ENCODE data around the gene PPP2R3B.
"Not testable (repeated sequence)": the region's sequence is repeated elsewhere in the genome, so short reads cannot be mapped to it uniquely, and the experiment has no call there.

PPP2R3B gene

DNA sequence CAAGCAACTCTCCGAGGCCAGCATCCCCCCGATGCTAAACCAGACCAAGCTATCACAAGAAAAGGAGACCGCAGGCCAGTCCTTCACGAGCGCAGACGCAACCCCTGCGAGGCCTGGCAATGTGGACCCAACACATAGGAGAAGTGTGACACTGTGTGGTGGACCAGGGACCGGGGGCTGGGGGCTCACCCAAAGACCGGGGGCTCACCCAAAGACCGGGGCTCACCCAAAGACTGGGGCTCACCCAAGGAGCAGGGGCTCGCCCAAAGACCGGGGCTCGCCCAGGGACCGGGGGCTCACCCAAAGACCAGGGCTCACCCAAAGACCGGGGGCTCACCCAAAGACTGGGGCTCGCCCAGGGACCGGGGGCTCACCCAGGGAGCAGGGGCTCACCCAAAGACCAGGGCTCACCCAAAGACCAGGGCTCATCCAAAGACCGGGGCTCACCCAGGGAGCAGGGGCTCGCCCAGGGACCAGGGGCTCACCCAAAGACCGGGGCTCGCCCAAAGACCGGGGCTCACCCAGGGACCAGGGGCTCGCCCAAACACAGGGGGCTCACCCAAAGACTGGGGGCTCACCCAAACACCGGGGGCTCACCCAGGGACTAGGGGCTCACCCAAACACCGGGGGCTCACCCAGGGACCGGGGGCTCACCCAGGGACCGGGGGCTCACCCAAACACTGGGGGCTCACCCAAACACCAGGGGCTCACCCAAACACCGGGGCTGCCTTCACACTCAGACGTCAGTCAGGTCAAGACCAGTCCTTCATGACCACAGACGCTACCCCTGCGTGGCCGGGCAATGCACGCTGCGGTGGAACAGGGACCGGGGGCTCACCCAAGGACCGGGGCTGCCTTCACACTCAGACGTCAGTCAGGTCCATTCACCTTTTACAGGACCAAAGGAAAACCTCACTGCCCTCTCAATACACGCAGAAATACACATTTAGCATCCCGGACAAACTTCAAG is 32.9 kb downstream of the PPP2R3B start:
- no peak for DNase-seq (ENCODE audit: low read depth in 2 of 2)

GRCh38 chrX:352582-353314 is 34.0 kb downstream of the PPP2R3B start:
- no peak for DNase-seq (ENCODE audit: low read depth in 2 of 2)

DNA sequence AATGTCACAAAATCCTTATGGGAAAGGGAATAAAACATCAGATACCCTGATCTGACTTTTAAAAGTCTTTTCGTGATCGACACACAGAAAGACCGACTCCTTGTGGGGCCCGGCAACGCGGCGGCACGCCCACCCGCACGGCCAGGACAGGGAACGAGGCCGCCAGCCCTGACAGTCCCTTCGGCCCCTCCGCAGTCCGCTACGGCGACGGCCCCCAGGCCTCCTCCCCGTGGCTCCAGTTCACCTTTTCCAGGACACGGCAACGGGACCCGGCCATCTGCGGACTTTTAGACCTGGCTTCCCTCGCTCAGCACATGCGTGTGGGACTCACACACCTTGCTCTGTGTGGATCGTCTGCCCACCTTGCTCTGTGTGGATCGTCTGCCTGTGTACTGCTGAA is 34.5 kb downstream of the PPP2R3B start:
- no peak for DNase-seq (ENCODE audit: low read depth in 2 of 2)

- no peak for DNase-seq (ENCODE audit: low read depth in 2 of 2)
Measured at GRCh38 chrX:351736-352135, 35.0 kb downstream of the PPP2R3B start.

- DNase-seq (ENCODE audit: low read depth in 2 of 2) = not testable (repeated sequence)
Measured at GRCh38 chrX:351324-351641, 35.4 kb downstream of the PPP2R3B start.

- no peak for DNase-seq (ENCODE audit: low read depth in 2 of 2)
Measured at GRCh38 chrX:350534-351323, 36.0 kb downstream of the PPP2R3B start.

- DNase-seq (ENCODE audit: low read depth in 2 of 2) = no peak
Measured at GRCh38 chrX:350148-350533, 36.6 kb downstream of the PPP2R3B start.

- no peak for DNase-seq (ENCODE audit: low read depth in 2 of 2)
Measured at GRCh38 chrX:349702-350101, 37.0 kb downstream of the PPP2R3B start.

DNA sequence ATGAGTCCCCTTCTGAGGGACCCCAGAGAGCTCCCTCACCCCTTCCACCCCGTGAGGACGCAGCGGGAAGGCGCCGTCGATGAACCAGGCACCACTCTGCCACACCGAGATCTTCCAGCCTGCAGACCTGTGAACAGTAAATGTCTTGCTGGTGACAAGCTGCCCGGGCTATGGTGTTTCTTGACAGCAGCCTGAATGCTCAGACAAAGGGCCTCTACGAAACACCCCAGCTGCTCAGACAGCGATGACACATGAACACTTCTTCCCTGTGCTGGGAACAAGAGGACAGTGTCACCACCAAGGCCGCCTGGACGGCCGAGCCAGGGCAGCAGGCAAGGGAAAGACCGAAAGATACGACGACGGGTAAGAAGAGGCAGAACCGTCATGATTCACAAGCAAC is 37.5 kb downstream of the PPP2R3B start:
- no peak for DNase-seq (ENCODE audit: low read depth in 2 of 2)

- no peak for DNase-seq (ENCODE audit: low read depth in 2 of 2)
Measured at GRCh38 chrX:348461-349117, 38.1 kb downstream of the PPP2R3B start.

DNA sequence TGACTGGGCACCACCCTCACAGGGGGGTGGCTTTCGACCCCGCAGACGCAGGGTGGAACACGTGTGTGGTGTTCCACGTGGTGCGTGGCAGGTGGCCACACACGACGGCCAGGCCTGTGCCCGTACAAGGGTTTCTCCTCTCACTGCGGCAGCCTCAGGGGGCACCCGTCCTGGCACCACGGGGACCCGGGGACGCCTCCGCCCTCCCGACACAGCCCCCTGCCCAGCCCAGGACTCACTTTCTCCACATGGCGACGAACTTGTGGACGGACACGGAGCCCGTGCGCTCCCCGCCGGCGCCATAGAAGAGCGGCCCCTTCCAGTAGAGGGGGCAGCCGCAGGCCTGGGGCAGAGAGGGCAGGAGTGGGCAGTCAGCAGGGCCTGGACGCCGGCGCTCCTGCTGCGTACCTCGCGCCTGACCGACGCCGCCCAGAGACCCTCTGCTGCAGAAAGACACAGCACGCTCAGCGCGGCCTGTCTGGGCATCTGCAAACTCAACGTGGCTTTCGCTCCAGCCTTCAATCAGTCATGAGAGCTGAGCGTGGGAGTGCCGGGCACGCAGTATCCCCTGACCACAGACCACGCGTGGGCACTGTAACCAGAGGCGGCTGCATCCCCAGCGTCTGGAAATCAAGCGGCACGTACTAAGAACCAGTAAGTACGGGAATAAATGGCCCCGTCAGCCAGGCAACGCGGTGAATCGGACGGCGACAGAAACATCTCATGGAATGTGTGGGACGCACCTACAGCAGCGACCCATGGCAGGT is 39.2 kb downstream of the PPP2R3B start:
- DNase-seq (ENCODE audit: low read depth in 2 of 2) = no peak

DNA sequence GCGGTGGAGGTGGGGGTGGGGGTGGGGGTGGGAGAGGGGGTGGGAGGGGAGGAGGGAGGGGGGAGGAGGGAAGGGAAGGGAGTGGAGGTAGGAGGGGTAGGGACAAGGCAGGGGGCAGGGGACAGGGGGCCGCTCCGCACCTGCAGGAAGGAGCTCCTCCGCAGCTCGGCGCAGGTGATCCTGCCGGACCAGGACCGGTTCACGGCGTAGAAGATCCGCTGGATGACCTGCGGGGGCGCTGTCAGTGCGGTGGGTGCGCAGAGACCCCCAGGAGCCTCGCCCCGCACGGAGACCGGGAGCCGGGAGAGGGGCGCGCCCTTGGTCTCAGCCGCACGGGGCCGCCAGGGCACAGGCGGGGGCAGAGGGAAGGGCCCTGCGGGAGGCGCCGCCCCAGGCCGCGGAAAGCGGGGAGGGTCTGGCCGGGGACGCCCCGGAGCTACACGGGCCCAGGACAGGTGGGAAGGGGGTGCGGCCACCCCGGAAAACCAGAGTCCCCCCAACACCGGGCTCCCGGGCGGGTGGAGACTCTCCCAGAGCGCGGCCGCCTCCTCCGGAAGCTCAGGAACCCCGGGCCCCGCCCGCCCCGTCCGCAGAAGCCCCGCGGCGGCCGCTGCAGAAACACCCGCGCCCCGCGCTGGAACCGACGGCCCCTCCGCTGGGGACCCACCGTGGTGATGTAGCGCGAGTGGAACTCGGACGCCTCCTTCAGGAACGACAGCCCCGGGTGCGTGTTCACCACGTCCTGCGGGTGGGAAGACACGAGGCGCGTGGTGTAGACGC is 40.5 kb downstream of the PPP2R3B start:
- DNase-seq (ENCODE audit: low read depth in 2 of 2) = no peak

DNA sequence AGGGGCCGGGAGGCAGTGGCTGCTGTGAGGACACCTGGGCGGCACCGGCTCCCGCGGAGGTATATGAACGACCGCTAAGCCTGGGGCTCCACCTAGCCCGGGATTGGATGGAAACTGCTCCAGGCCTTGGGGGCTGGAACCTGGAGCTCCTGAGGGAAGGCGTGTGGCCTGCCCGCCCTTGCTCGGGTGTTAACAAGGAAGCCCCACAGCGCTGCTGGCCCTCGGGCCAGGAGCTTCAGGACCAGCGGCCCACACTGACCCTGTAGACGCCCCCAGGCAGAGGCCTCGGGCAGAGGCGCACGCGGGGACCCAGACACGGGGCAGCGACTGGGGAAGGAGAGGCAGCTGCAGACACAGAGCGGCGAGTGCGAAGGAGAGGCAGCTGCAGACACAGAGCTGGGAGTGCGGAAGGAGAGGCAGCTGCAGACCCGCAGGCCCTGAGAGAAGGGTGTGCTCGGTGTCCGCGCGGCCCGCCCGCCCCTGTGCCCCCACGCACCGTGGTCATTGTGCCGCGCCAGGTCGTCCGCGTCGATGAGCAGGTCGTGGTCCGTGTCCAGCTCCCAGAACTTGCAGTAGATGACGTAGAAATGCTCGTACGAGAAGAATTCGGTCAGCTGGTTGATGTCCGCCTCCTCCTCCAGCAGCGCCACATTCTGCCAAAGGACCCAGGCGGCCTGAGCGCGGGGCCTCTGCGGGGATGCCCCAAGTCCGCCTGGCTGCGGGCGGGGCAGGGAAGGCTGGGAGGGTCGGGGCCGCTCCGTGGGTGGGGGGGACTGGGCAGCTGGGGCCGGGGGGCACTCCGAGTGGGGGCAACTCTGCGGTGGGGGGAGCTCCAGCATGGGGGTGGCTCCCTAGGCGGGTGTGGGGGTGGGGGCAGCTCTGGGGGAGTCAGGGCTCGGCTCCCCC is 41.4 kb downstream of the PPP2R3B start:
- DNase-seq (ENCODE audit: low read depth in 2 of 2) = no peak

GRCh38 chrX:344371-344901 is 42.3 kb downstream of the PPP2R3B start:
- DNase-seq (ENCODE audit: low read depth in 2 of 2) = no peak

DNA sequence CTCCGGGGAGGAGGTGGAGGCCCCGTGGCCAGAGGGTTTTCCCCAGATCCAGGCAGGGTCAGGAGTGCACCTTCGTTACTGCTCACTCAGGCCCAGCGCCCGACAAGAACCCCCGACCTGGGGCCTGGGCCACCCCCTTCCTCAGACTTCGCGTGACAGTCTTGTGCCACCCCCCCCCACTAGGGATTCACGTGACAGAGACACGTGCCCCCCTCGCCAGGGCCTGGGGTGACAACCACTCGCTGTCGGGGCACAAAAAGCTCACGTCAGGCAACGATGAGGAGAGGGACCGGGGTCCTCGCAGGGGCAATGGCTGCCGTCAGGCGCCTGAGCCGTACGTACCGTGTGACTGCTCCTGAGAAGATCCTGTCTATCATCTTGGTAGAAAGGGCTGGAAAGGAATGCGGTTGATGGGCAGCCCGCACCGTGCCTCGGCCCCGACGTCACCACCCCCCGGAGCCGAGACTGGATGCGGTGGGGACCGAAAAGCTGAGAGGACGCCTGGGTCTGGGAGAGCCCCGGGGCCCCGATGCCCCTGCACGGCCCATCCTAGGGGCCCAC is 45.1 kb downstream of the PPP2R3B start:
- DNase-seq (ENCODE audit: low read depth in 2 of 2) = no peak

DNA sequence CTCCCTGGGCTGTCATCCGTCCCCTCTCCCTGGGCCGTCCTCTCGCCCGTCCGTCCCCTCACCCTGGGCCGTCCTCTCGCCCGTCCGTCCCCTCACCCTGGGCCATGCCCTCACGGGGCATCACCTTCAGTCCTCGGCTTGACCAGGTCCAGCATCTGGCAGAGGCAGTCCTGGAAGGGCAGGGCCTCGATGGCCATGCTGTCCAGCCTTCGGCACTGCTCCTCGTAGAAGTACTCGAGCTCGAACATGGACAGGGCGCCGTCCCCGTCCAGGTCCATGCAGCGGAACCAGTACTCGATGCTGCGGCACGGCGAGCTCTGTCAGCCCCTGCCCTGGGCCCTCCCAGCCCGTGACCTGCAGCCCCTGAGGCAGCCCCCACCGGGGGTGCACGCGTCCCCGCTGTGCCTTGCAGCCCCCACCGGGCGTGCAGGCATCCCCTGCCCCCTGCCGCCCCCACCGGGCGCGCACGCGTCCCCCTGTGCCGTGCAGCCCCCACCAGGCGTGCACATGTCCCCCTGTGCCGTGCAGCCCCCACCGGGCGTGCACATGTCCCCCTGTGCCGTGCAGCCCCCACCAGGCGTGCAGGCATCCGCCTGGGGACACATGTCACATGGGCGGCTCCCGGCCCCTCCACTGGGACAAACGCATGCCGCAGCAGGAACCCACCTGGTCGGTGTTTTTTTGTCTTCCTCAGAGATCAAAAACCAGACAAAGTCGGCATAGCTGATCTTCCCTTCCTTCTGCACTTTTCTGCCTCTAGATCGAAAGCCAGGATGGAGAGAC is 45.9 kb downstream of the PPP2R3B start:
- DNase-seq (ENCODE audit: low read depth in 2 of 2) = no peak

DNA sequence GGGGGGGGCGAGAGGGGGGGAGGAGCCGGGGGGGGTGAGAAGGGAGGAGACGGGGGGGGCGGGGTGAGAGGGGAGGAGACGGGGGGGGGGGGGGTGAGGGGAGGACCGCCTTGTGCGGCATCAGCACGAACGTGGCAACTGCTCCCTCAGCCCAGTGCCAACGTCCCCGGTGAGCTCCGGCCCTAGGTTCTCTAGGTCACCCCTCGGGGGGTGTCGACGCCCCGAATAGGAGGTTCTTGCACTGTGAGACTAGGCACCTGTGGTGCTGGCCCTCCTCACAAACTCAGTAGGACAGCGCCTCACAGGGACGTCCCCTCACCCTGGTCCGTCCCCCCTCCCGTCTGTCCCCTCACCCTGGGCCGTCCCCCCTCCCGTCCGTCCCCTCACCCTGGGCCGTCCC is 46.6 kb downstream of the PPP2R3B start:
- no peak for DNase-seq (ENCODE audit: low read depth in 2 of 2)
